Measurements from ENCODE around the gene DAPK3.

The DAPK3 gene

DNA sequence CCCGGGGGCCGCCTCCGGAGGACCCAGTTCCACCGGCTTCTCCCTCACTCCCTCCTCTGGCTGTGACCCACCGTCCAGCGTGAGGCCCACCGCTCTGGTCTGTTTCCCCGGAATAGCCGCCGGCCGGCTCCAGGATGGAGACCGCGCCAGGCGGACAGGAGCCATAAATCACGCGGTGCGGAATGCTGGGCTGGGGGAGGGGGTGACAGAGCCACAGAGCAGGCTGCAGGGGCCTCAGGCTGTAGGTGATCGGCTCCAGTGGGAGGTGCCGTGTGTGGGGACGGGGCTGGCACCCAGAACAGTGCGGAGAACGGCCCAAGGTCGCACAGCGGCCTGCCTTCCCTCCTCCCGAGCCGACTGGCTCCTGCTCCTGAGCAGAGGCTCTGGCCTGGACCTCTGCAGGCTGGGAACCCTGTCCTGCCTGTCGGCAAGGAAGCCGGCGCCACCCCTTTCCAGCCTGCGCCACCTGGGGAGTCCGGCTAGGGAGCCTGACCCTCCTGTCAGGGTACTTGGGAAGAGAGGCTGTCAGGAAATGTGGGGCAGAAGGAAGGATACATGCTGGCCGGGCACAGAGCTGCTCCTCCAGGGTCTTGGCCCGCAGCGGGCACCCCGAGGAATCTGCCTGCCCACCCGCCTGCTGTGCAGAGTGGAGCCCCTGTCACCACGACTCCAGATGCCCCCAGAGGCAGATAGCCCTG is 45.0 kb upstream of the DAPK3 start:
- Histone ChIP-seq H3K79me2 (ENCODE audit: low read length) (peaks cover 93% of the 10 kb centered on the region), H3K36me3 (replicated peaks; ENCODE audit: insufficient read depth, low read length) (no peaks in the 10 kb centered on the region; the same call in 1 of the 2 replicates), H3K27me3 (replicated peaks; ENCODE audit: insufficient read depth, low read length) (no peaks in the 10 kb centered on the region), H3F3A (ENCODE audit: insufficient read depth, low read length) (no peaks in the 10 kb centered on the region), H2AFZ (ENCODE audit: low read length) (no peak overlapping the region), H3K9me2 (replicated peaks; ENCODE audit: insufficient read depth, low read length) (no peaks in the 10 kb centered on the region), H3K4me3 (ENCODE audit: low read length) (no peak overlapping the region), H3K4me2 (ENCODE audit: low read depth, low read length) (no peak overlapping the region), H3K9ac (ENCODE audit: low read length) (no peak overlapping the region), H3K4me1 (ENCODE audit: low read length) (no peaks in the 10 kb centered on the region), H3K27ac (ENCODE audit: low read length) (no peak overlapping the region), H4K20me1 (ENCODE audit: insufficient read depth, low read length) (0 out of 2 replicates have a peak, but pooled peaks cover 3% of the 10 kb centered on the region), H3K9me3 (replicated peaks; ENCODE audit: insufficient read depth, low read length) (no peaks in the 10 kb centered on the region)
- DNase-seq = no peak
- TF ChIP-seq, protein P1, sequence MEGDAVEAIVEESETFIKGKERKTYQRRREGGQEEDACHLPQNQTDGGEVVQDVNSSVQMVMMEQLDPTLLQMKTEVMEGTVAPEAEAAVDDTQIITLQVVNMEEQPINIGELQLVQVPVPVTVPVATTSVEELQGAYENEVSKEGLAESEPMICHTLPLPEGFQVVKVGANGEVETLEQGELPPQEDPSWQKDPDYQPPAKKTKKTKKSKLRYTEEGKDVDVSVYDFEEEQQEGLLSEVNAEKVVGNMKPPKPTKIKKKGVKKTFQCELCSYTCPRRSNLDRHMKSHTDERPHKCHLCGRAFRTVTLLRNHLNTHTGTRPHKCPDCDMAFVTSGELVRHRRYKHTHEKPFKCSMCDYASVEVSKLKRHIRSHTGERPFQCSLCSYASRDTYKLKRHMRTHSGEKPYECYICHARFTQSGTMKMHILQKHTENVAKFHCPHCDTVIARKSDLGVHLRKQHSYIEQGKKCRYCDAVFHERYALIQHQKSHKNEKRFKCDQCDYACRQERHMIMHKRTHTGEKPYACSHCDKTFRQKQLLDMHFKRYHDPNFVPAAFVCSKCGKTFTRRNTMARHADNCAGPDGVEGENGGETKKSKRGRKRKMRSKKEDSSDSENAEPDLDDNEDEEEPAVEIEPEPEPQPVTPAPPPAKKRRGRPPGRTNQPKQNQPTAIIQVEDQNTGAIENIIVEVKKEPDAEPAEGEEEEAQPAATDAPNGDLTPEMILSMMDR (IDR thresholded peaks at IDR 0.05; ENCODE audit: low read length) = no peak
- no peak for TF ChIP-seq EZH2 (optimal IDR thresholded peaks at IDR 0.05; ENCODE audit: low read depth, low read length)

DNA sequence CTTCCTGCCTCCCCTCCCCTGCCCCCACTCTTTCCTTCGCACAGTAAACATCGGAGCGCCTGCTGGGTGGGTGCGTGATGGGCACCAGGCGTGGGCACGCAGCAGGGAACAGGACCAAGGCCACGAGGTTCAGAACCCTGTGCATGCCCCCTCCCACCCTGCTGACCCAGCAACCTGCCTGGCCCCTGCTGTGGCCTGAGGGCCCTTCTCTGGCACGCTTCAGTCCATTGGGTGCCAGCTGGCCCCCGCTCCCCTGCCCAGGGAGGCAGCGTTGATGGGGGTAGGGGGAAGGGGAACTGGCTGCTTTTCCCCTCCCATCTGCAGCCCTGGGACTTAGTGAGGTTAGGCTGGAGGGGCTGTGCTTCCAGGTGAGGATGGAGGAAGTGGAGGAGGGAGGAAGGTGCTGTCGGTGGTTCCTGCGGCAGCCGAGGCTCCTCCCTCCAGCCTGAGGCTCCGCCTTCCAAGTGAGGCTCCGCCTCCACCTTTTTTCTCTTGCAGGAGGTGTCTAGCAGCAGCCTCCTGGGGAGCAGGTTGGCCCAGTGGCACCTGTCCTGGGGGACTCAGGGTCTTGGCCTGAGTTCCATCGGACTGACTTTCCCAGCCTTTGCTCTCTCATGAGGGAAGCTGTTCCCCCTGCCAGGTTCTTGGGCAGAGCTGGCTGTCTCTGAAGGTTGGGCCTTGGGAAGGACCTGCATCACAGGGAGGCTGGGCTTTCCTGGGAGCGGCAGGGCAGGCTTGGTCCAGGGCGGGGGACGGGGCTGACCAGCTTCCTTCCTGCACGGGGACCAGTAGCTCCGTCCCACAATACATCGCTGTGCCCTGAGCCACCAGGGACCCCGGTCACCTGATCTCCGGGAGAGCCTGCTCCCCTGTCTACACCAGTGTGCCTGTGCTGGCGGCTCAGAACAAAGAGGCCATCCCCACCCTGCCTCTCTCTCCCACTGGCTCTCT is 43.9 kb upstream of the DAPK3 start:
- no peaks in the 10 kb centered on the region for H3K27me3 ChIP-seq (replicated peaks; ENCODE audit: insufficient read depth, low read length)
- no peaks in the 10 kb centered on the region for H3F3A ChIP-seq (ENCODE audit: insufficient read depth, low read length)
- H3K4me3 ChIP-seq (ENCODE audit: low read length) = no peak overlapping the region
- 0 out of 2 replicates have a peak, but pooled peaks cover 3% of the 10 kb centered on the region for H4K20me1 ChIP-seq (ENCODE audit: insufficient read depth, low read length)
- no peak overlapping the region for H3K27ac ChIP-seq (ENCODE audit: low read length)
- TF ChIP-seq EZH2phosphoT487 (IDR thresholded peaks at IDR 0.05; ENCODE audit: low read length) = no peak
- no peak for TF ChIP-seq EZH2 (optimal IDR thresholded peaks at IDR 0.05; ENCODE audit: low read depth, low read length)
- TF ChIP-seq, protein P1 (IDR thresholded peaks at IDR 0.05; ENCODE audit: low read length) = no peak
- H2AFZ ChIP-seq (ENCODE audit: low read length) = no peak overlapping the region
- no peak overlapping the region for H3K9ac ChIP-seq (ENCODE audit: low read length)
- no peaks in the 10 kb centered on the region for H3K9me2 ChIP-seq (replicated peaks; ENCODE audit: insufficient read depth, low read length)
- peaks cover 94% of the 10 kb centered on the region for H3K79me2 ChIP-seq (ENCODE audit: low read length)
- H3K36me3 ChIP-seq (replicated peaks; ENCODE audit: insufficient read depth, low read length) = no peaks in the 10 kb centered on the region; the same call in 1 of the 2 replicates
- no peaks in the 10 kb centered on the region for H3K9me3 ChIP-seq (replicated peaks; ENCODE audit: insufficient read depth, low read length)
- no peak overlapping the region for H3K4me2 ChIP-seq (ENCODE audit: low read depth, low read length)
- no peaks in the 10 kb centered on the region for H3K4me1 ChIP-seq (ENCODE audit: low read length)
- DNase-seq = no peak

DNA sequence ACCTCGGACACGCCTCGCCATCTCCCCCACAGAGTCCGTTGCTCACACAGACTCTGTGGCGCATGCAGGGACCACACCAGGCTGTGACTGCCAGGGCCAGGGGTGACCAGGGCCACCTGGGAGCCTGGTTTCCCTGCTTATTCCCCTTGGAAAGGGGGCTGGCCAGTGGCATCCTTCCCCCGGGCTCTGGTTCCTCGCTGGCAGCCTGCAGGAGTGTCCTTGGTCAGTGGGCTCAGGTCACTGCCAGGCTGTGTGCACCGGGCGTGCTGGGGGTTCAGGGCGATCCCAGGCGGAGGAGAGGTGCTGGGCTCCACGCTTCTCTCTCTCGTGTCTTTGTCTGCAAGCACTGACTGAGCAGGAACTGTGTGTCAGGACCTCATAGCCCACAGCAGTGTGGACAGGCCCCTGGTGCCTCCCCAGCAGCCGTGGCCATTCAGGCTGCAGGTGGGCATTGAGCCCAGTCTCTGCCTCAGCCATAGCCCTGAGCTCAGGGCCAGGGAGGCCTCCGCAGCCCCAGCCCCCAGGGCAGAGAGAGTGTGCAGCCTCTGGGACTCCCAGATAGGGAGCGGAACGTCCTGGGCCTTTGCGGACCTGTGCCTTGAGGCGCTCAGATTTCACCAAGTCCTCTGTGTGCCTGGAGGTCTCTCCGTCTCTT is 43.1 kb upstream of the DAPK3 start:
- H3K4me2 ChIP-seq (ENCODE audit: low read depth, low read length) = no peak overlapping the region
- no peaks in the 10 kb centered on the region for H3K9me3 ChIP-seq (replicated peaks; ENCODE audit: insufficient read depth, low read length)
- TF ChIP-seq EZH2phosphoT487 (IDR thresholded peaks at IDR 0.05; ENCODE audit: low read length) = no peak
- TF ChIP-seq, protein P1 (IDR thresholded peaks at IDR 0.05; ENCODE audit: low read length) = no peak
- no peak for TF ChIP-seq EZH2 (optimal IDR thresholded peaks at IDR 0.05; ENCODE audit: low read depth, low read length)
- peaks cover 95% of the 10 kb centered on the region for H3K79me2 ChIP-seq (ENCODE audit: low read length)
- H3K27me3 ChIP-seq (replicated peaks; ENCODE audit: insufficient read depth, low read length) = no peaks in the 10 kb centered on the region
- peaks cover 2% of the 10 kb centered on the region for H3K4me1 ChIP-seq (ENCODE audit: low read length)
- no peaks in the 10 kb centered on the region; the same call in 1 of the 2 replicates for H3K36me3 ChIP-seq (replicated peaks; ENCODE audit: insufficient read depth, low read length)
- no peak overlapping the region for H2AFZ ChIP-seq (ENCODE audit: low read length)
- H3K27ac ChIP-seq (ENCODE audit: low read length) = no peak overlapping the region
- H3F3A ChIP-seq (ENCODE audit: insufficient read depth, low read length) = no peaks in the 10 kb centered on the region
- no peak for DNase-seq
- no peak overlapping the region for H3K4me3 ChIP-seq (ENCODE audit: low read length)
- 0 out of 2 replicates have a peak, but pooled peaks cover 3% of the 10 kb centered on the region for H4K20me1 ChIP-seq (ENCODE audit: insufficient read depth, low read length)
- H3K9ac ChIP-seq (ENCODE audit: low read length) = no peak overlapping the region
- H3K9me2 ChIP-seq (replicated peaks; ENCODE audit: insufficient read depth, low read length) = no peaks in the 10 kb centered on the region
